NCI-H774 (cell line): ENCODE data around the gene ADAM11.
"Not testable (repeated sequence)": the region's sequence is repeated elsewhere in the genome, so short reads cannot be mapped to it uniquely, and the experiment has no call there.

ENCODE experiments used
- DNase-seq: peaks from one replicate; lab custom pipeline; 2025; lab: John Stamatoyannopoulos, UW

Gene ADAM11, protein sequence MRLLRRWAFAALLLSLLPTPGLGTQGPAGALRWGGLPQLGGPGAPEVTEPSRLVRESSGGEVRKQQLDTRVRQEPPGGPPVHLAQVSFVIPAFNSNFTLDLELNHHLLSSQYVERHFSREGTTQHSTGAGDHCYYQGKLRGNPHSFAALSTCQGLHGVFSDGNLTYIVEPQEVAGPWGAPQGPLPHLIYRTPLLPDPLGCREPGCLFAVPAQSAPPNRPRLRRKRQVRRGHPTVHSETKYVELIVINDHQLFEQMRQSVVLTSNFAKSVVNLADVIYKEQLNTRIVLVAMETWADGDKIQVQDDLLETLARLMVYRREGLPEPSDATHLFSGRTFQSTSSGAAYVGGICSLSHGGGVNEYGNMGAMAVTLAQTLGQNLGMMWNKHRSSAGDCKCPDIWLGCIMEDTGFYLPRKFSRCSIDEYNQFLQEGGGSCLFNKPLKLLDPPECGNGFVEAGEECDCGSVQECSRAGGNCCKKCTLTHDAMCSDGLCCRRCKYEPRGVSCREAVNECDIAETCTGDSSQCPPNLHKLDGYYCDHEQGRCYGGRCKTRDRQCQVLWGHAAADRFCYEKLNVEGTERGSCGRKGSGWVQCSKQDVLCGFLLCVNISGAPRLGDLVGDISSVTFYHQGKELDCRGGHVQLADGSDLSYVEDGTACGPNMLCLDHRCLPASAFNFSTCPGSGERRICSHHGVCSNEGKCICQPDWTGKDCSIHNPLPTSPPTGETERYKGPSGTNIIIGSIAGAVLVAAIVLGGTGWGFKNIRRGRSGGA

DNA sequence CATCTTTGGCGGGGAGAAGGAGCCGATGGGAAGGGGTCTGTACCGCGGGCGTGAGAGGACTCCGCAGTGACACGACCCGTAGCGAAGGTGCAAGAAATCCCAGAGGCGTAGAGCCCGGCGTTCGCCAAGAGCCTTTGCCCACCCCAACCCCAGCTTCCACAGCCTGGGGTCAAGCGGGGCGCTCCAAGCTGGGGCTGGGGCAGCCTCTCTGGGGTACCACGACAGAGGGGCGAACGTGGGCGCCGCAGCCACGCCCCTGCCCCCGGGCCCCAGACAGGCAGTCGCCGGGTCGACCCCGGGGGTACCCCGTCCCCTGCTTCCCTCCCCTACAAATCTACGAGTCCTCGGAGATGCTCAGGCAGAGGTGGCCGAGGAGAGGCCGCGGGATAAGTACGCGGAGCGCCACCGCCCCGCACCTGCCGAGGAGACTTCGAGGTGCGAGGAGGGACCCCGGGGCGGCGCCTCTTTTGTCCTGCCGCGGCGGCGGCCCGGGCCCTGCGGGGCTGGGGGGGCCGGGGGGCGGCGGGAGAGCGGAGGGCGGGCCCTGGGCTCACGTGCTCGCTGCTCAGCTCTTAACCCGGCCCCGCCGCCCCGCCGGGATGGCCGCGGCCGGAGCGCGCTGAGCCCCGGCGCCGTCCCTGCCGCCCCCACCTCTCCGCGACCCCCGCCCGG is at the start of gene ADAM11:
Gene ADAM11 (plus strand): TSS at position 575 of the 672 bp plus-strand sequence. CDS start 212 bp downstream, outside the sequence.
- no peak for DNase-seq

DNA sequence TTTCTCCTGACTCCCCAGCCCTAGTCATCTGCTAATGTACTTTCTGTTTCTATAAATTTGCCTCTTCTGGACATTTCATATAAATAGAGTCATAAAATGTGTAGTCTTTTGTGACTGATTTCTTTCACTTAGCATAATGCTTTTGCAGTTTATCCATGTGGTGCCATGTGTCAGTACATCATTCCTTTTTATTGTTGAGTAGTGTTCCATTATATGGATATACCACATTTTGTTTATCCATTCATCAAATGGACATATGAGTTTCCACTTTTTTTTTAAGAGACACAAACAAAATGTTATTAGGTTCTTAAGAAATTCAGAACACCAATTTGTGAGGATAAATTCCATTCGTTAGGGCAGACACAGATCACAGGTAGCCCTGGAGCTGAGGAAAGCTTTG is 39.3 kb upstream of the ADAM11 start:
- DNase-seq, result no peak

DNA sequence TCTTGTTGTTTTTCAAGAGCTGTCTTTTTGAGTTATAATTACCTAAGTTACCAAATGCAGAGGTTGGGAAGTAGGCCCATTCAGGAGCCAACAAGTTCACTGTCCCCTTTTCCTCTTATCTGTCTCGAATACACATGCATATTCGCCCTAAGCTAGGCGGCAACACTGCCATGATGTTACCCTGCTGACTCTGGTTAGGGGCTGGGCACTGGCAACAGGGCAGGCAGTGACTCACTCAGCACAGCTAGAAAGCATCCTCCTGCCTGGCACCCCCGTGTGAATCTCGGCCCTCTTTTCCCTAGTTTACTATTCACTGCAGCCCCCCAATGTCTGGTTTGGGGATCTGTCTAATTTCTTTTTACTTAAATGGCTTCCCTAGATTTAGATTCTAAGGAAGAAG is 36.5 kb upstream of the ADAM11 start:
- no peak for DNase-seq

DNA sequence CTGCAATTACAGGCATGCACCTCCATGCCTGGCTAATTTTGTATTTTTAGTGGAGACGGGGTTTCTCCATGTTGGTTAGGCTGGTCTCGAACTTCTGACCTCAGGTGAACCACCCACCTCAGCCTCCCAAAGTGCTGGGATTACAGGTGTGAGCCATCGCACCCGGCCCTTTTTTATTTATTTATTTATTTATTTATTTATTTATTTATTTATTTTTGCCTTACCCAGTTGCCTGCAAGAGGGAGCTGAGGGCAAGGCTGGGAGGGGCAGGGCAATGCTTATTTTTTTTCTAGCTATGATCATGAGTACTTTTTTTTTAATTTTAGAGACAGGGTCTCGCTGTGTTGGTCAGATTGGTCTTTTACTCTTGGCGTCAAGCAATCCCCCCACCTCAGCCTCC is 32.7 kb upstream of the ADAM11 start:
- not testable (repeated sequence) for DNase-seq

DNA sequence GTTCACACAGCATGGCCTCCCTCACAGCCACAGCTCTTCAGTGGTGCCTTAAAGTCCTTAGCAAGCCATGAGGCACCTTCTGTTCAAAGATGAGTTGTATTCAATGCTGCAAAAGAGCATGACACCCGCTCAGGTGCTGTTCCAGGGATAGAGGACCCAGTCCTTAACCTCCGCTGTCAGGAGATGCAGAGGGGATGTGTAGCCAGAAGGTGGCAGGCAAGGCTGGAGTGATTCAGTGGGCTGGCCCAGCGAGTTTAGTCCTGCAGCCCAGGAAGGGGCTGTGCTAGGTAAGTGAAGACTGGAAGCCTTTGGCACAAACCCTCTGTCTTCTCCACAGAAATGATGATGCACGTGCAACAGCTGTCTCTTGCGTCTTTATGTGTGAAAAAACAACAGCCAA is 25.0 kb upstream of the ADAM11 start:
- no peak for DNase-seq

DNA sequence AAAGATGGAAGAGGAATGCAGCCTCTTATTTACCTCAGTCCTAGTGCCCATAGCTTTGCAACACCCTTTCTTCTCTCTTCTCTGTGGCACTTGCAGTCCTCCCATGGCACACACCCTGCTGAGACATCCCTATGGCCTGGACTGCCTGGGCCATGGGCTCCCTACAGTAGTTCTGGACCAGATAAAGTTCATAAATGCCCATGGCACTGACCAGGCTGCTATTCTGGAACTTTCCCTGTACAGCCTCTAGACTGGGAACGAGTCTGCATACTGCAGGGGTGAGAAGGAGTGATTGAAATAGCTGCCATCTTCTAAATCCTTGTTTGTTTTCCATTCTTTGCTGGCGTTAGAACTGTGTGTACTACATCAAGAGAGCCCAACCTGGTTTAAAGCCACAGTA is 24.5 kb upstream of the ADAM11 start:
- no peak for DNase-seq

DNA sequence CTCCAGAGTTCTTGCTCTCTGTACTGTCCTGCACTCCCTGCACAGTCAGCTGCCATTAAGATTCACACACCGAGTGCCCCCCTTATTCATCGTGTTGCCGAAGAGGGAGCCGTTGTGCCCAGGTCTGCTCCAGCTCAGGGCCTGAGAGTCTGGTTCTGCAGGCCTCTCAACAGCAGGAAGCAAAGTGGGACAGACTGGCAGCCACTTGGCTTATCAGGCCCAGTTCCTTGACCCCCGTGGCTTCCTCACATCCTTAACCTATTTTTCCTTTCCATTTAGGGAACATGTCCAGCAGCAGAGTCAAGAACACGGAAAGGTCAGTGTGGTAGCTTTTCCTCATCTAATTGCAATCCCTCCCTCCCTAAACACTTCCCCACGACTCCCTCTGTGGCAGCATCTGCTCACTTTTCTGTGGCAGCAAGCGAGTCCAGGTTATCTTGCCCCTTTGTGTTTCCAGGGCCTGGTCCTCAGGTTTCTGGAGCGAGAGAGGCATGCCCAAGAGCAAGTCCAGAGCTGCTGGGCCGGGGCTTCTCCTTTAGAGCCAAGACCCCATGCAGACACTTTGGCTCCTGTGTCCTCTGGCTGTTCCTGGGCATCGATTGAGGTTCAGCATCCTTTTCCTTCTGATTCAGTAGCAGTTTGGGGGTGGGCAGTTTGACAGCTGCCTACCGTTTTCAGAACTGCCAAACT is 22.1 kb upstream of the ADAM11 start:
- no peak for DNase-seq

DNA sequence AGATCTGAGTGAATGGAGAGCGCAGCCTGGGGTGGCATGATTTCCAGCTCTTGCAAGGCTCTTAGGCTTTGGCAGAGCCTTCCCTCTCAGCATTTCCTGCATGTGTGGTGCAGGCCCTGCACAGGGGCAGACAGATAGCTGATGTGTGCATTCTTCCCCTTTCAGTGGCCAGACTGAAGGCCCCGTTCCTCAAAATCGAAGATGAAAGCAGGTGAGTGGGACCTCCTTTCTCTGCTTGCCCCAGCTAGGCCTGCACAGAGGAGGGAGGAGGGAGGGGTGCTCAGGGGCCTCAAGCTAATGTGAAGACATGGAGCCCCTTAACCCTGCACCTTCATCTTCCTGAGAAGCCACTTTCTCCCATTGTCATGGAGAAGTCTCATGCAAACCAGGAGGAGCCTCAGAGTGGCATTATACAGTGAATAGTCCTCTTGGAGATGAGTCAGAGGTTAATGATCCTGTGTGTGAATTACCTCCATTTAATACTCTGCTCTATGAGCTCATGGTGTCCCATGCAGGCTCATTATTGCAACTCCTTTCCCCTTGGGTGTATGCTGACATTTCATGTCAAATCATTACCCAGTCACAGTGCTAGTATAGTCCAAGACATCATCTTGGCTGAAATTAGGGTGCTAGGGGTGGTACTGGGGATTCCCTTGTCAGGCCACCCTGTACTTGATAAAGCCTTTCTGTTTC is 20.4 kb upstream of the ADAM11 start:
- DNase-seq, result no peak

DNA sequence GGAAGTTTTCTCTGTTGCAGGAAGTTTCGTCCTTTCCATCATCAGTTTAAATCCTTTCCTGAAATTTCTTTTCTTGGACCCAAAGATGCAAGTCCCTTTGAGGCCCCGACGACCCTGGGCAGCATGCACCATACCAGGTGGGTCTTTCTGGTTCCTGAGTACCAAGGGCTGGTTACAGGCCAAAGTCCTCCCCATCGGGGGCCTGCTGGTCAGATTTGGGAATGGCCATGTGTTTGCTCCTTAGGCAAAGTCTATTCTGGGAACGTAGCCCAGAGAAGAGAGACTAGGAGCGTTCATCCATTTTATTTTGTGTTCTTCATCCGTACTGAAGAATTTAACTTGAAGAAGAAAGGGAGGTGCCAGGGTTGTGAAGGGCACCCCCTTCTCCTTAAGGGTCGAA is 17.5 kb upstream of the ADAM11 start:
- no peak for DNase-seq

DNA sequence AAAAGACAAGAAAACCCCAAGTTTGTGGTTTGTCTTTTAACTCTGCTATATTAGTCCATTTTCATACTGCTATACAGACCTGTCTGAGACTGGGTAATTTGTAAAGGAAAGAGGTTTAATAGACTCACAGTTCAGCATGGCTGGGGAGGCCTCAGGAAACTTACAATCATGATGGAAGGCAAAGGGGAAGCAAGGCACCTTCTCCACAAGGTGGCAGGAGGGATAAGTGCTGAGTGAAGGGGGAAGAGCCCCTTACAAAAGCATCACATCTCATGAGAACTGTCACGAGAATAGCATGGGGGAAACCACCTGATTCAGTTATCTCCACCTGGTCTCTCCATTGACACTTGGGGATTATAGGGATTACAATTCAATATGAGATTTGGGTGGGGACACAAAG is 13.5 kb upstream of the ADAM11 start:
- no peak for DNase-seq

DNA sequence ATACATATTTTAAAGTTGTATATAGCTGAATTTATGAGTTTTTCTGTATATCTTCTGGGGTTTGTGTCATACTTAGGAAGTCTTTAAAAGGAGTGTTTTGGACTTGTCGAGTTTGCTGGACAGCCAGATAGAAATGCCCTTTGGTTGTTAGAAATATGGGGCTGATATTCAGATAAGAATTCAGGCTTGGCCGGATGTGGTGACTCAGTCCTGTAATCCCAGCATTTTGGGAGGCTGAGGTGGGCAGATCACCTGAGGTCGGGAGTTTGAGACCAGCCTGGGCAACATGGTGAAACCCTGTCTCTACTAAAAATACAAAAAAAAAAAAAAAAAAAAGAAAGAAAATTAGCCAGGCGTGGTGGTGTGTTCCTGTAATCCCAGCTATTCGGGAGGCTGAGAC is 13.1 kb upstream of the ADAM11 start:
- not testable (repeated sequence) for DNase-seq

DNA sequence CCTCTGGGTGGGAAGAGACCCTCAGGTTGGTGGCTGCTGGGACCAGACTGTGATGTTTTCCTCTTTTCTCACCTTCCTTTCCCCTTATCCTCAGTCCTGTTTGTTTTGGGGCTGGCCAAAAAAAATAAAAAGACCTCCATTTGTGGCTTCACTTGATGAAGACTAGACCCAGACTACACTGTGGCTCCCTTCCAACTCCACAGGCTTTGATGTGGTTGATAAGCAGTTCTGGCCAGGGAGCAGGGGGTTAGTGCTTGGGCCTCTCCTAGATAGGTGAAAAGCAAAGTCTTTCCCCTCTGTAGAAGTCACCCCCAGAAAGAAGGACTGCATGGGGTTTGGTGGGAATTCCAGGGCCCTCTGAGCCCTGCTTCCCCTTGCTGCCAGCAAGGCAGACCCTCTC is 11.2 kb upstream of the ADAM11 start:
- DNase-seq, result no peak

DNA sequence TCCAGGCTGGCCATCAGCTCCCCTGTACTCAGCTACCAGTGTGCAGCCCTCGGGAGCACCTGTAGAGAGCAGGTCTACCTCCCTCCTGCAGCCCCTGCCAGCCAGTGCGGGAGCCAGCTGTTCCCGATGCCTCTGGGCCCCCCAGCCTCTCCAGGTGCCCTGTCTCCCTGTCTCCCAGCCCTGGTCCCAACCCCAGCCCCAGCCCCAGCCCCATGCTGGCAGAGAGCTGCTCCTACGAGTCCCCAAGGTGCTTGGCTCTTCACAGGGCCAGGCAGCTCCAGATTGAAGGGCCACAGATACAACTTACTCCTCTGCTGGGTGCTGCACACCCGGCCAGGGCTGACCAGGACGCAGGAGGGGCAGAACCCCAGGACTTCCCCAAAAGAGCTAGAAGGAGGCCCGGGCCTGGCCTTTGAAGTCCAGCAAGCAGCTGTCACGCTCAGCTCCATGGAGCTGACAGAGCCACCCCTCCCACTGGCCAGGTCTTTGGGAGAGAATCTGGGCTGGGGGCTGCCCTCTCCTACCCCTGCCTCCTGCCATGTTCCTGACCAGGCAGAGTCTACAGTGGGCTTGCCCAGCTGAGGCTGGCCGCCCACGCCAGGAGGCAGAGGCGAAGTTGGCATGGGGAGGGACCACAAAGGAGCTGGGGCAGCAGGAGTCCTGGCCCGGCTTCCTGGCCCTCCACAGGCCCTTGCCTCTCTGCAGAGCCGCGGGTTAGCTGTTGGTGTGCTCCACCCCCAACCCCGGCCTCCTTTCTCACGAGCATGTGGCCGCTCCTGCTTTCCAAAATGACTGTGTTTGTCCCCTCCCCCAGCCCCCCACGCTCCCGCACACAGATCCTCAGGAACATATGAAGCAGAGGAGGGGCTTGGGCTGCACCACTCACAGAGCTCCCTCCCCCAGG is 9.5 kb upstream of the ADAM11 start:
- no peak for DNase-seq

DNA sequence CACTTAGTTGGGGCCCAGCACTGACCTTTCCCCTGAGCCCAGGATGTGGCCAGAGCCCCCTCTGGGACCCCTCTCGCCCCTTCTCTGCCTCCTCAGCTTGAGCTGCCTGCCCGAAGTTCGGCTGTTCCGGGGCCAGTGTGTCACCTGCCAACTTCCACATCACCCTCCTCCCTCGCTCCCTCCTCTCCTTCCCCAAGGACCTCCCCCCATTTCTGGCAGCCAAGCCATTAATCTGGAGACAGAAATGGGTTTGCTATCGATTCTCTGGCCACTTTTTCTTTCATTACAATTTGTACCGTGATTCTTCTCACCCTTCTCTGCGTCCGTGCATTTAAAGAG is 8.8 kb upstream of the ADAM11 start:
- DNase-seq, result no peak

DNA sequence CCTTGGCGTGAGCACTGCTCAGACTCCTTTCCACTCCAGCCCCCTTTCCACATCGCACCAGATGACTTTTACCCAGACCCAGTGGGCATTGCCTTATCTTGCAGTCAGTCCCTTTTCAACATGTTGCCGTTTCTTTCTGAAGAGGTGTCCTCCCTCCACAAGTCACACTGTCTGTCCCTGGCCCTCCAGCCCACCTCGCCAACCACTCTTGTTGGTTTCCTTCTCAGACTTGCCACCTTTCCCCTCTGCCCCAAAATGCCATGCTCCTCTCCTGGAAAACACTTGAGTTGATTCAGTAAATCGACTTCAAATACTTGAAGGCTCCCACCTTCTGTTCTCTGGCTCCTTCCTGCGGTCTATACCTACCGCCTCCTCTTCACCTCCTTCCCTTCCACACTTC is 7.5 kb upstream of the ADAM11 start:
- no peak for DNase-seq

DNA sequence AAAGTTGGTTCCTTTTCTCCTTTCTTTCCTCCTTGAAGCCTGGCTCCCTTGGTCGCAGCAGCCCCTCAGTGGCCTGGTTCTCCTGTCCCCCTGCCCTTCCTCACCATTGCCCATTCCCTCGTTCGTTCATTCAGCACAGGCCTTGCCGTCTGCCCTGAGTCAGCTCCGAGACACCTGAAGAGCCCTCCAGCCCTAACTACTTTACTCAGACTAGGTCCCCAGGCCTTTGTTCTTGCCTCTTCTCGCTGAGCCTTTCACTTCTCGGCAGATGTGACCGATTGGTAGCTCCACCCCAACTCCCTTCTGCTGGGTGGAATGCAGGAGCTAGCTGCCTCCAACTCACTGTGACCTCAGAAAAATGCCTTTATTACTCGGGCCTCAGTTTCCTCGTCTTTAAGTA is 7.0 kb upstream of the ADAM11 start:
- DNase-seq, result no peak

DNA sequence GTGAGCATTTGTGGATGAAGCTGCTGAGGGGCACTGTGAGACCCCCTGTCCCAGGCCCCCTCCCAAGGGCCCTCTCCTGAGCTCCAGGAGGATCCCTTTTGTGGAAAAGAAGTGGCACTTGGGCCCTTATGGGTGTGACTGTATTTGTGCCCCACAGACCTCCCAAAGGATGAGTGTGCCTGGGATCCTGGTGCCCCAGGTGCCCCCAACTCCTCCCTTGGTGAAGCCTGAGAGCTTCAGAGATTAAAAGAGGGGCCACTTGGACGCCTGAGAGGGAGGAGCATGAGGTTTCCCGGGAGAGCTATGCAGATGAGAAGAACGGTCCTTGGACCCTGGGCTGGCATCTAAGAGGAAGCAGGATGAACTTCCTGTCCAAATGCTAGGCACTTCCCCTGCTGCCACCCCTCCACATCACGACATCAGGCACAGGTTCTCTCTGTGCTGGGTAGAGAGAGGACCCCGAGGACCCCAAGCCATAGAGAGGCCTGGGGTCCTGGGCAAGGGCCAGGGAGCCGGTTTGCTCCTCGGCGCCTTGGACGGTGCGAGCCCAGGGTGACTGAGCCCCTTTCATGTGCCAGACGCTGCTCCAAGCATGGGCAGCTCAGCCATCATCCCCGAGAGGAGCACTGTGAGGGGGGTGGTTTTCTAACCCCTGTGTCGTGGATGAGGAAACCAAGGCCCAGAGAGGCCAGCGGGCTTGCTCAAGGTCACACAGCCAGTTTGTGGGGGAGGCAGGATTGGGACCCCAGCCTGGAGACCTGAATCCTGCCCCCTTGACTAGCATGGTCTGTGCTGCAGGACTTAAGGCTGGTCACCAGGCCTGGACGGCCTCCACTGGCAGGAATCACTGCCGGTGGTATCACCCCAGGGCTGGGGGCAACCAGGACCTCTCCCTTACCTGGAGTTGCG is 5.6 kb upstream of the ADAM11 start:
- DNase-seq, result no peak

DNA sequence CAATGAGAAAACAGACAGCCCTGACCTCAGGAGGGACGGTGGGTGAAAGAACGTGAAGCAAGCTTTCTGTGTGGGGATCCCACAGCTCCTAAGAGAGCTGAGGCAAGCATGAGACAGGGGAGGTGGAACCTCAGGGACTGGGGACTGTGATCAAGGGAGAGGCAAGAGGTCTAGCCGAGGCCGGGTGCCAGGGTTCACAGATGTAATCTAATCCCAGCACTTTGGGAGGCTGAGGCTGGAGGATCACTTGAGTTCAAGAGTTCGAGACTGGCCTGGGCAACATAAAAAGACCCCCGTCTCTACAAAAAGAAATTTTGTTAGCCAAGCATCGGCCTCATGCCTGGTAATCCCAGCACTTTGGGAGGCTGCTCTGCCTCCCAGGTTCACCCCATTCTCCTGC is 4.5 kb upstream of the ADAM11 start:
- DNase-seq, result no peak

DNA sequence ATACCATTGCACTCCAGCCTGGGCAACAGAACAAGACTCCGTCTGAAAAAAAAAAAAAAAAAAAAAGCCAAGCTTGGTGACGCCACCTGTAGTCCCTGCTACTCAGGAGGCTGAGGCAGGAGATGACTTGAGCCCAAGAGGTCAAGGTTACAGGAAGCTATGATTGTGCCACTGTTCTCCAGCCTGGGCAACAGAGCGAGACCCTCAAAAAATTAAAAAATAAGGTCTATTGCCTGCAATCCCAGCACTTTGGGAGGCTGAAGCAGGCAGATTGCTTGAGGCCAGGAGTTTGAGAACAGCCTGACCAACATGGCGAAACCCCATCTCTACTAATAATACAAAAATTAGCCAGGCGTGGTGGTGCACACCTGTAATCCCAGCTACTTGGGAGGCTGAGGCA is 3.6 kb upstream of the ADAM11 start:
- DNase-seq, result not testable (repeated sequence)
